ENCODE results near the gene RUBCNL.

The RUBCNL gene

DNA sequence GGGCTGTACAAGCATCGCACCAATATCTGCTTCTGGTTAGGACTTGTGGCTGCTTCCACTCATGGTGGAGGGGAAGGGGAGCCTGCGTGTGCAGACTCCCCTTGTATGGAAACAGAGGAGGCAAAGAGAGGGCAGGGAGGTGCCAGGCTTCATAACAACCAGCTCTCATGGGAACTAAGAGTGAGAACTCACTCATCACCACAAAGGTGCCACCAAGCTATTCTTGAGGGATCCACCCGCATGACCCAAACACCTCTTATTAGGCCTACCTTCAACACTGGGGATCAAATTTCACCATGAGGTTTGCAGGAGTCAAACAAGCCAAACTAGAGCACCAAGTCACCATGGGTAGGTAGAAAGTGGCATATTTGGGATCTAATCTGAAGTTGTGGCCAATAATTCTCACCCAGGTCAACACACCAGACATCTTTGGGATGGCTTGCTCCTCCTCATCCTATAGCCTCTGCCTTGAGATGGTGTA is 46.4 kb downstream of the RUBCNL start:
- DNase-seq (ENCODE audit: low read depth in 2 of 2), result no peak

GRCh38 chr13:46340011-46340410 is 47.0 kb downstream of the RUBCNL start:
- no peak for DNase-seq (ENCODE audit: low read depth in 2 of 2)

DNA sequence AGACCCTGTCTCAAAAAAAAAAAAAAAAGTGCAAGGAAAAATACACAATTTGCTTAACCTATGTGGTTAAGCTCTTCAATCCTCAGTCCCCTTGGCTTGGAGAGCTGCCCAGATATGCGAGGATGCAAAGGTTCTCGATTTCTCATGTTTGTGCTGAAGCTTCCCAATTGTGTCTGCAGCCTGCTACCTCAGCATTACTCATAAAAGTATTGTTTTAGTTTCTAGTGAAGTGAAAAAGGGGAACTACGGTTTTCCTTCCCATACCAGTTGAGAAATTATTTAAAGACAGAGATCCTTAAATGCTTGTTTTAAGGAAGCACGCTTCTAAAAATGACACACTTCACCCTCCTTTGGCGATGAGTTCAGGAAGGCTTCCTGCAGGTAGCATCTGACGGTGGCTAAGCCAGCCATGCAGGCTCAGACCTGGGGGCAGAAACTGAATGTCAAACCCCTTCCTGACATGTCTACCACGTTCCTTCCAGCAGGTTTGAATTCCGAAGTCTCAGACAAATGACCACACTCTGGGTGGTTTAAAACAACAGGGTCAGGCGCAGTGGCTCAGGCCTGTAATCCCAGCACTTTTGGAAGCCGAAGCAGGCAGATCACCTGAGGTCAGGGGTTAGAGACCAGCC is 47.9 kb downstream of the RUBCNL start:
- DNase-seq (ENCODE audit: low read depth in 2 of 2), result no peak

DNA sequence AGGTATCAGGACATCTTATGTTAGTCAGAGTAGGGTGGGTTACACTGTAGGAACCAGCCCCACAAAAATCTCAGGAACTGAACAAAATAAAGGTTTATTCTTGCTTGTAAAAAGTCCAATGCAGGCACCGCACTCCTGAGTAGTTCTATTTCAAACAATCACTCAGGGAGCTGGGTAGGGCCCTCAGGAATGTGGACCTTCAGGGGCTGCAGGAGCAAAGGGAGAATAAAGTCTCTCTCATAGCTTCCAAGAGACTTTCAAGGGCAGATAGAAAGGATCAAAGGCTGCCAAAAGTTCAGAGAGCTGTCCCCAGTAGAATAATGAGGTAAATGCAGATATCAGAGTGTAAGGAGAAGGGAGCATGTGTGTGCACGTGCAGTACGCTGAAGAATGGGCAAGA is 49.4 kb downstream of the RUBCNL start:
- no peak for DNase-seq (ENCODE audit: low read depth in 2 of 2)

- DNase-seq (ENCODE audit: low read depth in 2 of 2), result no peak
These were observed 52.8 kb downstream of the RUBCNL start for GRCh38 chr13:46334035-46334822.

DNA sequence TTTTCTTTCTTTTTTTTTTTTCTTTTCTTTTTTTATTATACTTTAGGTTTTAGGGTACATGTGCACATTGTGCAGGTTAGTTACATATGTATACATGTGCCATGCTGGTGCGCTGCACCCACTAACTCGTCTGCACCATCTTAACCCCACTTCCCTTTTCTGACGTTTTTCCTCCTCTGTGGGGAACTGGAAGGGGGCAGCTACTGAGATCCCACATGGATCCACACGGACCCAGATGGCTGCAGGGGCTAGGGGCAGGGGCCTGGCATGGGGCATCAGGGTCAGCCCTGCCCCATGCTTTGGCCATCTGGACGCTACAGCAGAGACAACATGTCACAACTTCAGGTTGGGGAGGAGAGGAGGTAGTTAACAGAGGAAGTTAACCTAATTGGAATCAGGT is 54.3 kb downstream of the RUBCNL start:
- no peak for DNase-seq (ENCODE audit: low read depth in 2 of 2)

GRCh38 chr13:46329624-46330023 is 57.4 kb downstream of the RUBCNL start:
- no peak for DNase-seq (ENCODE audit: low read depth in 2 of 2)

DNA sequence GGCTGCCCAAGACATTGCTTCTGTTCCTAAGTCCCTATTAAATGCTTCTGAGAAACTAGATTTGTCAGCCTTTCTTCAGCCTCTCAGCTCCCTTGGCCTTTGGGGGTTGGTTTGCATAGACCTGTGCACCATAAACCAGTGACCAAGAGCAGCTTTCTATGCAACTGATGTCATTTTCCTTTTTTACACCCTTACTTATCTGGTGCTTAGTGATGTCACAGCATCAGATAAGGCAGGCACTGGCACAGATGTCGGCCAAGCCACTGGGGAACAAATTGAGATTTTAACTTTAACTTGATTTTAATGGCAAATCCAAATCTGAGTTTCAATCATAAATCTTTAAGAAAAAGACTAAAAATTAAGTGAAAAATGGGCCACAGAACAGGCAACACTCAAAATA is 59.8 kb downstream of the RUBCNL start:
- no peak for DNase-seq (ENCODE audit: low read depth in 2 of 2)

- no peak for DNase-seq (ENCODE audit: low read depth in 2 of 2)
These were observed 62.1 kb downstream of the RUBCNL start for GRCh38 chr13:46324976-46325375.

GRCh38 chr13:46321494-46322225 is 65.4 kb downstream of the RUBCNL start:
- DNase-seq (ENCODE audit: low read depth in 2 of 2), result peak; percentile 45 to 47

GRCh38 chr13:46320821-46321220 is 66.2 kb downstream of the RUBCNL start:
- no peak for DNase-seq (ENCODE audit: low read depth in 2 of 2)

DNA sequence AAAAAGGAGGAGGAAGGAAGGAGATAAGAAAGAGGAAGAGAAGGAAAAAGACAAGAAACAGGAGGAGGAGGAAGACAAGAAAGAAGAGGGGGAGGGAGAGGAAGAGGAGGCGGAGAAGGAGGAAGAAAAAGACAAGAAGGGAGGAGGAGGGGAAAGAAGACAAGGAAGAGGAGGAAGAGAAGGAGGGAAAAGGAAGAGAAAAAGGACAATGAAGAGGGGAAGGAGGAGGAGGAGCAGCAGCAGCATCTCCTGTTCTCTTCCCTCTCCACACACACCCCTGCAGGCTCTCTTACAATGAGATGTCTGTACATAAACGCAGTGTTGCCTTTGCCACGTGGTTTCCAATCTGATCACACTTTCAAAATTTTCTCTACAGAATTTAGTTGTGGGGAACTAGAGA is 66.6 kb downstream of the RUBCNL start:
- DNase-seq (ENCODE audit: low read depth in 2 of 2), result no peak

- DNase-seq (ENCODE audit: low read depth in 2 of 2), result no peak
These were observed 68.1 kb downstream of the RUBCNL start for GRCh38 chr13:46318986-46319385.

DNA sequence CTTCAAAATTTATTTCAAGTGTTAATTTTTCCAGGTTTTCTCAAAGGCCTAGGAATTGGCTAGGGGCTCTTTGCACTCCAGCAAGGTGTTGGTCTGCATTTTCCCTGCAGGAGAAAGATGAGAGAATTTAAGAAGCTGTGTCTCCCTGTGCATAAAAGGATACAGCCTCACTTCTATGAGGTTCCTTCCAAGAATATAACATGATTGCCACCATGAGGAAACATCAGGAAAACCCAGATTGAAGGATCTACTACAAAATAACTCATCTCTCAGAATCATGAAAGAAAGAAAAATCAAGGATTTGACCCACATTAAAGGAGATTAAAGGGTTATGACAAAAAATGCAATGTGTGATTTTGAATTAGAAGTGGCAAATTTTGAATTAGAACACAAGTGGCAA is 69.9 kb downstream of the RUBCNL start:
- no peak for DNase-seq (ENCODE audit: low read depth in 2 of 2)

DNA sequence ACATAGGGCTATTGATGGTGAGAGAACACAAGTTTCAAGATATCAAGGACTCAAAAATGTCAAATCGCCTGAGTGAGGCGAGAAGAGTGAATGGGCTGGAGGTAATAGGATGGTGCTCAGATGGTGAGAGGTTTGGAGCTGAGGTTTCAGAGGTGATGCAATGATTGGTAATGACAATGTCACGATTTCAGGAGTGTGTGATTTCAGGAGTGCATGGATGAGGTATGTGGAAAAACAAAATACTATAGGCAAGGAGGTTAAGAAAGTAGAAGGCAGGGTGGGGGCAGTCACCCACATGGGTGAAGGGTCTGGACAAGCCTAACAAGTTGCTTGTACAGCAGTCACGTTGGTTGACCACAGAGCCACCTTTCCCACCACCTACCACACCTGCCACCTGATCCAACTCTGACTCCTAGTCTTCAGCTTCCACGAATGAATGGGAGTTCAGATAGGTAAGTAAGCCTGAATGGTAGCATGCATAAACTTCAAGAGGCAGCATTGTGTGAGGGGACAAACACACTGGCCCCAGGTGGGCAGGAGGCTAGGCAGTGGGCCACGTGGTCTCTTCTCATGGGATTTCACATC is 71.5 kb downstream of the RUBCNL start:
- DNase-seq (ENCODE audit: low read depth in 2 of 2), result no peak

GRCh38 chr13:46315036-46315435 is 72.0 kb downstream of the RUBCNL start:
- no peak for DNase-seq (ENCODE audit: low read depth in 2 of 2)

DNA sequence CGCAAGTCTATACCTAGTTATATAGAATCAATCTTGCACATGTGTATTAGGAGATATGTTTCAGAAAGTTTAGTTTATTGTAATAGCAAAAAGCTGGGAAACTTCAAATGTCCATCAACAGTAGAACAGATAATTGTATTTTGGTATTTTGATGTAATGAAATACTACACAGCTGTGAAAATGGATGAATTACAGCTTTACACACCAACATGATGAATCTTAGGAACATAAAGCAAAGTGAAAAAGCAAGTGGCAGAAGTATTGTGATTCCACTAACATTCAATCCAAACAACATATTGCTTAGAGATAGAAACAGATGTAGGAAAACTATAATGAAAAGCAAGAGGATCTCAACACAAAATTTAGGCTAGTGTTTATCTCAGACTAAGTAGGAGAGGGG is 72.5 kb downstream of the RUBCNL start:
- no peak for DNase-seq (ENCODE audit: low read depth in 2 of 2)

- no peak for DNase-seq (ENCODE audit: low read depth in 2 of 2)
These were observed 73.4 kb downstream of the RUBCNL start for GRCh38 chr13:46313432-46314257.

DNA sequence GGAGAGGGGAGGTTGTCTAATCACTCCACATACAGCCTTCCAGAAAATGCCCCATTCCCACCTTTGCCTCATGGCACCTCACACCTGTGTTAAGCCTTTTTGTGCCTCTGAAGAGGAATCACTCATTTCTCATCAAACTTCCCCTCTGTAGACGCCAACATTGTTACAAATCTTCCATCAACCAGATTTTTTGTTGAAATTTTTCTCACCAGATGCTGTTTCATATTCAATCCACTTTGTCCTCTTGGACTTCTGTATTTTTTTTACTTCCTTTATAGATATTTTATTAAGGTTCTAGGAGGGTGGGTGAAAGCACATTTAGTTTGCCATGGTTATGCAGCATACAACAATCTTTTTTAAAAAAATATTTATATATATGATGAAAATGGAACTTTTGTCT is 74.0 kb downstream of the RUBCNL start:
- no peak for DNase-seq (ENCODE audit: low read depth in 2 of 2)

- no peak for DNase-seq (ENCODE audit: low read depth in 2 of 2)
These were observed 75.8 kb downstream of the RUBCNL start for GRCh38 chr13:46311217-46311616.

DNA sequence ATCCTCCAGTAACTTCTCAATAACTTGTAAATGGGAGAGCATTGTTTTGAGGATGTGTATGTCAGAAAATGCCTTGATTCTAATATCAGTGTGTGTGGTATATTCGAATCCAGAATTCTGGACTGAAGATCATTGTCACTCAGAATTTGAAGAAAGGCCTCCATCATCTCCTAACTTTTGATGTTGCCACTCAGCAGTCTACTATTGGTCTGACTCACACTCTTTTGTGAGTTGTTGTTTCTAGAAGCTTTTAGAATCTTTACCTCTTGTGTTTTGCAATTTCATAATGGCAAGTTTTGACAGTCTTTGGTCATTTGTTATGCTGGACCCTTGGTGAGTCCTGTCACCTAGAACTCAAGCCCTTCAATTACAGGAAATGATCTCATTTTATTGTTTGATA is 77.0 kb downstream of the RUBCNL start:
- DNase-seq (ENCODE audit: low read depth in 2 of 2), result no peak
